ENCODE results near the gene SSR3. TPM values are rescaled to one million over a fixed set of nuclear protein-coding genes. Genes with fewer than 3 reads are reported as not detected.

SSR3 gene
- 339 and 354 TPM in 2 replicates for polyA plus RNA-seq

GRCh38 chr3:156554842-156555687 lies at the start of gene SSR3:
TSS of gene SSR3 (minus strand) at chr3:156555117. CDS start at chr3:156555089, 28 bp downstream.

Other genes starting within 250 kb of the SSR3 start
- gene TIPARP, start 119.5 kb upstream of the SSR3 start, polyA plus RNA-seq: 5.2 and 13.1 TPM in 2 replicates

Data from Purkinje cell (primary cell).